WTC11 (cell line): Measurements from ENCODE around the gene ROS1. TPM values are rescaled to one million over a fixed set of nuclear protein-coding genes. Genes with fewer than 3 reads are reported as not detected.

Source experiments
- ATAC-seq: fragments of 200-7000 bp; cut with Tn5 transposase; 2 replicates; pipeline ENCODE4 v1.10.0; 2021; ENCODE audit warnings: mild to moderate bottlenecking, moderate library complexity
- CTCF ChIA-PET: fragments of 300-600 bp; sonication (Branson Sonifier 250); formaldehyde crosslinking; loops from one replicate; lab custom pipeline; 2021; ENCODE audit warnings: antibody characterized with exemption; lab: Charles Lee
- POLR2A ChIA-PET: fragments of 350-600 bp; sonication (Branson Sonifier 250); formaldehyde crosslinking; loops from one replicate; lab custom pipeline; 2021; ENCODE audit warnings: antibody characterized with exemption; lab: Charles Lee
- DNase-seq: peaks from one replicate; pipeline ENCODE4 v3.0.0; 2021; ENCODE audit warnings: low spot score
- H3K27ac Mint-ChIP-seq: 2 replicates; pipeline ENCODE4 v1.8.0; 2021; ENCODE audit warnings: mixed read lengths
- H3K27me3 Mint-ChIP-seq: 2 replicates; pipeline ENCODE4 v1.8.0; 2021; ENCODE audit warnings: low read depth, mild to moderate bottlenecking, moderate library complexity, mixed read lengths
- H3K36me3 Mint-ChIP-seq: 2 replicates; pipeline ENCODE4 v1.8.0; 2021; ENCODE audit warnings: mixed read lengths
- H3K4me1 Mint-ChIP-seq: 2 replicates; pipeline ENCODE4 v1.8.0; 2022; ENCODE audit warnings: mixed read lengths
- H3K4me3 Mint-ChIP-seq: 2 replicates; pipeline ENCODE4 v1.8.0; 2021; ENCODE audit warnings: mild to moderate bottlenecking, moderate library complexity, mixed read lengths
- H3K9me3 Mint-ChIP-seq: 2 replicates; pipeline ENCODE4 v1.8.0; 2021; ENCODE audit warnings: mixed read lengths
- CBFB ChIP-seq: sonication (generic); formaldehyde crosslinking; IDR thresholded peaks from 2 replicates; pipeline ENCODE4 v1.8.1; 2022; ENCODE audit warnings: mild to moderate bottlenecking, low read depth, missing genetic modification reagents
- CREM ChIP-seq: sonication (generic); formaldehyde crosslinking; IDR thresholded peaks from 2 replicates; pipeline ENCODE4 v1.8.1; 2022; ENCODE audit warnings: mild to moderate bottlenecking, missing genetic modification reagents, moderate library complexity
- E2F1 ChIP-seq: sonication (generic); formaldehyde crosslinking; IDR thresholded peaks from 2 replicates; pipeline ENCODE4 v1.8.0; 2022; ENCODE audit warnings: mild to moderate bottlenecking, missing genetic modification reagents
- E2F5 ChIP-seq: sonication (generic); formaldehyde crosslinking; IDR thresholded peaks from 2 replicates; pipeline ENCODE4 v1.8.1; 2022; ENCODE audit warnings: mild to moderate bottlenecking, moderate library complexity, missing genetic modification reagents
- ELF4 ChIP-seq: sonication (generic); formaldehyde crosslinking; IDR thresholded peaks from 2 replicates; pipeline ENCODE4 v1.8.1; 2022; ENCODE audit warnings: low read depth, mild to moderate bottlenecking, moderate library complexity, missing genetic modification reagents
- MXD4 ChIP-seq: fragments of 250-450 bp; sonication (Bioruptor Pico); IDR thresholded peaks from 2 replicates; pipeline ENCODE4 v1.8.0; 2021; ENCODE audit warnings: mild to moderate bottlenecking, moderate library complexity, borderline replicate concordance
- MYBL2 ChIP-seq: sonication (generic); formaldehyde crosslinking; IDR thresholded peaks from 2 replicates; pipeline ENCODE4 v1.8.1; 2023; ENCODE audit warnings: mild to moderate bottlenecking, moderate library complexity, missing genetic modification reagents
- NR2C2 ChIP-seq: sonication (generic); formaldehyde crosslinking; IDR thresholded peaks from 2 replicates; pipeline ENCODE4 v1.8.0; 2022; ENCODE audit warnings: mild to moderate bottlenecking, missing genetic modification reagents
- PRDM15 ChIP-seq: sonication (generic); formaldehyde crosslinking; IDR thresholded peaks from 2 replicates; pipeline ENCODE4 v1.8.0; 2022; ENCODE audit warnings: missing genetic modification reagents
- PREB ChIP-seq: sonication (generic); formaldehyde crosslinking; IDR thresholded peaks from 2 replicates; pipeline ENCODE4 v1.8.1; 2022; ENCODE audit warnings: mild to moderate bottlenecking, missing genetic modification reagents, moderate library complexity, borderline replicate concordance
- PRRX2 ChIP-seq: fragments of 250-450 bp; sonication (Bioruptor Pico); IDR thresholded peaks from 2 replicates; pipeline ENCODE4 v1.8.0; 2021; ENCODE audit warnings: mild to moderate bottlenecking
- SOX15 ChIP-seq: fragments of 250-450 bp; sonication (Bioruptor Pico); IDR thresholded peaks from 2 replicates; pipeline ENCODE4 v1.9.0; 2021; ENCODE audit warnings: mild to moderate bottlenecking
- TEAD1 ChIP-seq: sonication (generic); formaldehyde crosslinking; IDR thresholded peaks from 2 replicates; pipeline ENCODE4 v1.8.0; 2022; ENCODE audit warnings: mild to moderate bottlenecking, missing genetic modification reagents
- ZNF263 ChIP-seq: sonication (generic); formaldehyde crosslinking; IDR thresholded peaks from 2 replicates; pipeline ENCODE4 v1.8.1; 2022; ENCODE audit warnings: low read depth, mild to moderate bottlenecking, moderate library complexity, missing genetic modification reagents
- ZNF671 ChIP-seq: fragments of 250-450 bp; sonication (Bioruptor Pico); IDR thresholded peaks from 2 replicates; pipeline ENCODE4 v1.8.0; 2021; ENCODE audit warnings: mild to moderate bottlenecking
- total RNA-seq: library from RNA; stranded (reverse); gene quantifications from 3 replicates; pipeline ENCODE4 v1.2.3, GENCODE V29; 2021
- TF ChIP-seq, protein P1 (sequence below): fragments of 250-450 bp; sonication (Bioruptor Pico); IDR thresholded peaks from 2 replicates; pipeline ENCODE4 v1.9.0; 2021; ENCODE audit warnings: mild to moderate bottlenecking, borderline replicate concordance
- TF ChIP-seq, protein P2 (sequence below): sonication (generic); formaldehyde crosslinking; IDR thresholded peaks from 2 replicates; pipeline ENCODE4 v1.8.0; 2023; ENCODE audit warnings: missing genetic modification reagents

The ROS1 gene
- total RNA-seq, 1 experiment from 2014 or later: 0.02 TPM

- DNase-seq (no peak), ATAC-seq (no peak)
- ChIA-PET POLR2A (no interaction called here), CTCF (no interaction called here)
- Mint-ChIP-seq H3K27me3 (no peaks in the 10 kb centered on the region), H3K4me3 (no peak overlapping the region), H3K9me3 (no peaks in the 10 kb centered on the region), H3K27ac (no peak overlapping the region), H3K36me3 (no peaks in the 10 kb centered on the region), H3K4me1 (no peaks in the 10 kb centered on the region)
- TF ChIP-seq MYBL2 (CRISPR knock-in tag) (no peak), MXD4 (CRISPR knock-in tag) (no peak), ZNF671 (CRISPR knock-in tag) (no peak), PRDM15 (CRISPR knock-in tag) (no peak), ZNF263 (no peak), E2F5 (CRISPR knock-in tag) (no peak), SOX15 (CRISPR knock-in tag) (no peak), TEAD1 (no peak)
Observed at GRCh38 chr6:117359581-117359980, 66.2 kb downstream of the ROS1 start.

- Mint-ChIP-seq H3K27ac (no peak overlapping the region), H3K4me1 (no peaks in the 10 kb centered on the region), H3K9me3 (no peaks in the 10 kb centered on the region), H3K27me3 (no peaks in the 10 kb centered on the region), H3K36me3 (no peaks in the 10 kb centered on the region), H3K4me3 (no peak overlapping the region)
- TF ChIP-seq PREB (CRISPR knock-in tag): no peak
- TF ChIP-seq NR2C2: no peak
- TF ChIP-seq CBFB (CRISPR knock-in tag): no peak
- TF ChIP-seq E2F1 (CRISPR knock-in tag): no peak
- no peak for TF ChIP-seq PRRX2
- no peak for TF ChIP-seq ELF4 (CRISPR knock-in tag)
- TF ChIP-seq, protein P1, sequence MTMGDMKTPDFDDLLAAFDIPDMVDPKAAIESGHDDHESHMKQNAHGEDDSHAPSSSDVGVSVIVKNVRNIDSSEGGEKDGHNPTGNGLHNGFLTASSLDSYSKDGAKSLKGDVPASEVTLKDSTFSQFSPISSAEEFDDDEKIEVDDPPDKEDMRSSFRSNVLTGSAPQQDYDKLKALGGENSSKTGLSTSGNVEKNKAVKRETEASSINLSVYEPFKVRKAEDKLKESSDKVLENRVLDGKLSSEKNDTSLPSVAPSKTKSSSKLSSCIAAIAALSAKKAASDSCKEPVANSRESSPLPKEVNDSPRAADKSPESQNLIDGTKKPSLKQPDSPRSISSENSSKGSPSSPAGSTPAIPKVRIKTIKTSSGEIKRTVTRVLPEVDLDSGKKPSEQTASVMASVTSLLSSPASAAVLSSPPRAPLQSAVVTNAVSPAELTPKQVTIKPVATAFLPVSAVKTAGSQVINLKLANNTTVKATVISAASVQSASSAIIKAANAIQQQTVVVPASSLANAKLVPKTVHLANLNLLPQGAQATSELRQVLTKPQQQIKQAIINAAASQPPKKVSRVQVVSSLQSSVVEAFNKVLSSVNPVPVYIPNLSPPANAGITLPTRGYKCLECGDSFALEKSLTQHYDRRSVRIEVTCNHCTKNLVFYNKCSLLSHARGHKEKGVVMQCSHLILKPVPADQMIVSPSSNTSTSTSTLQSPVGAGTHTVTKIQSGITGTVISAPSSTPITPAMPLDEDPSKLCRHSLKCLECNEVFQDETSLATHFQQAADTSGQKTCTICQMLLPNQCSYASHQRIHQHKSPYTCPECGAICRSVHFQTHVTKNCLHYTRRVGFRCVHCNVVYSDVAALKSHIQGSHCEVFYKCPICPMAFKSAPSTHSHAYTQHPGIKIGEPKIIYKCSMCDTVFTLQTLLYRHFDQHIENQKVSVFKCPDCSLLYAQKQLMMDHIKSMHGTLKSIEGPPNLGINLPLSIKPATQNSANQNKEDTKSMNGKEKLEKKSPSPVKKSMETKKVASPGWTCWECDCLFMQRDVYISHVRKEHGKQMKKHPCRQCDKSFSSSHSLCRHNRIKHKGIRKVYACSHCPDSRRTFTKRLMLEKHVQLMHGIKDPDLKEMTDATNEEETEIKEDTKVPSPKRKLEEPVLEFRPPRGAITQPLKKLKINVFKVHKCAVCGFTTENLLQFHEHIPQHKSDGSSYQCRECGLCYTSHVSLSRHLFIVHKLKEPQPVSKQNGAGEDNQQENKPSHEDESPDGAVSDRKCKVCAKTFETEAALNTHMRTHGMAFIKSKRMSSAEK (CRISPR knock-in tag): no peak
- no peak for TF ChIP-seq CREM (CRISPR knock-in tag)
- TF ChIP-seq, protein P2, sequence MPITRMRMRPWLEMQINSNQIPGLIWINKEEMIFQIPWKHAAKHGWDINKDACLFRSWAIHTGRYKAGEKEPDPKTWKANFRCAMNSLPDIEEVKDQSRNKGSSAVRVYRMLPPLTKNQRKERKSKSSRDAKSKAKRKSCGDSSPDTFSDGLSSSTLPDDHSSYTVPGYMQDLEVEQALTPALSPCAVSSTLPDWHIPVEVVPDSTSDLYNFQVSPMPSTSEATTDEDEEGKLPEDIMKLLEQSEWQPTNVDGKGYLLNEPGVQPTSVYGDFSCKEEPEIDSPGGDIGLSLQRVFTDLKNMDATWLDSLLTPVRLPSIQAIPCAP (CRISPR knock-in tag): no peak
- DNase-seq (no peak), ATAC-seq (no peak)
- POLR2A ChIA-PET: no interaction called here
- CTCF ChIA-PET: no interaction called here
Observed at GRCh38 chr6:117354671-117355070, 71.1 kb downstream of the ROS1 start.
